Measurements from ENCODE around the gene CCDC186. TPM values are rescaled to one million over a fixed set of nuclear protein-coding genes. Genes with fewer than 3 reads are reported as not detected.

Gene CCDC186
- total and polyA plus RNA-seq, 2 of the 13 experiments (the other 11 are each of a cell fraction or from before 2014, with no cell fraction given) = 4.2 to 11.8 TPM

GRCh38 chr10:114173921-114174694 lies at the start of gene CCDC186 (continued):
- TF ChIP-seq GFI1 (CRISPR knock-in tag; IDR thresholded peaks at IDR 0.05; ENCODE audit: borderline replicate concordance) (peak; percentile 43; the same call in 1 of the 2 replicates), KDM2A (CRISPR knock-in tag; IDR thresholded peaks at IDR 0.05; ENCODE audit: borderline replicate concordance, low read depth) (peak; percentile 66; the same call in 1 of the 2 replicates), HBP1 (CRISPR knock-in tag; IDR thresholded peaks at IDR 0.05; ENCODE audit: low read depth) (peak; percentile 81; the same call in 1 of the 2 replicates), RXRB (CRISPR knock-in tag; IDR thresholded peaks at IDR 0.05; ENCODE audit: borderline replicate concordance) (peak; percentile 54), ZNF263 (CRISPR knock-in tag; IDR thresholded peaks at IDR 0.05) (peak; percentile 50; the same call in 1 of the 2 replicates), ZNF281 (CRISPR knock-in tag; IDR thresholded peaks at IDR 0.05; ENCODE audit: borderline replicate concordance) (no peak), ZNF564 (CRISPR knock-in tag; IDR thresholded peaks at IDR 0.05) (no peak), ZNF234 (CRISPR knock-in tag; conservative IDR thresholded peaks at IDR 0.05) (no peak), IKZF5 (CRISPR knock-in tag; IDR thresholded peaks at IDR 0.05) (peak; percentile 77; the same call in 1 of the 2 replicates), ZNF614 (CRISPR knock-in tag; IDR thresholded peaks at IDR 0.05; ENCODE audit: borderline replicate concordance) (no peak), ZNF576 (CRISPR knock-in tag; IDR thresholded peaks at IDR 0.05) (no peak), ZNF468 (CRISPR knock-in tag; IDR thresholded peaks at IDR 0.05) (no peak), MZF1 (CRISPR knock-in tag; IDR thresholded peaks at IDR 0.05; ENCODE audit: borderline replicate concordance) (no peak), KMT2A (CRISPR knock-in tag; IDR thresholded peaks at IDR 0.05) (peak; percentile 88; the same call in 1 of the 2 replicates), ZNF232 (CRISPR knock-in tag; IDR thresholded peaks at IDR 0.05; ENCODE audit: borderline replicate concordance) (no peak), JUN (CRISPR knock-in tag; IDR thresholded peaks at IDR 0.05) (no peak), REXO4 (CRISPR knock-in tag; IDR thresholded peaks at IDR 0.05; ENCODE audit: borderline replicate concordance) (no peak), TBP (CRISPR knock-in tag; IDR thresholded peaks at IDR 0.05) (no peak), MED1 (CRISPR knock-in tag; IDR thresholded peaks at IDR 0.05) (no peak), ZNF382 (CRISPR knock-in tag; IDR thresholded peaks at IDR 0.05; ENCODE audit: borderline replicate concordance) (no peak), ETV6 (CRISPR knock-in tag; conservative IDR thresholded peaks at IDR 0.05) (no peak), ZNF430 (CRISPR knock-in tag; IDR thresholded peaks at IDR 0.05) (no peak; the same call in 1 of the 2 replicates), CSRNP2 (CRISPR knock-in tag; conservative IDR thresholded peaks at IDR 0.05; ENCODE audit: low read depth) (no peak)

Measured in HepG2 (cell line).